Neural crest cell (in vitro differentiated cells): ENCODE measurements around the gene AUTS2. TPM values are rescaled to one million over a fixed set of nuclear protein-coding genes. Genes with fewer than 3 reads are reported as not detected.
A peak's percentile ranks its signal among the peaks of the same experiment; 100 is the strongest.

Experiments used
- DNase-seq: peaks from one replicate; pipeline ENCODE4 v3.0.0; 2021; ENCODE audit warnings: low read depth, mixed read lengths, low spot score
- H3K27ac Mint-ChIP-seq: one replicate; pipeline ENCODE4 v1.8.0; 2021; ENCODE audit warnings: mild to moderate bottlenecking, mixed read lengths; ENCODE audit not compliant: unreplicated experiment
- H3K27me3 Mint-ChIP-seq: 2 replicates; pipeline ENCODE4 v1.8.0; 2021; ENCODE audit warnings: low read depth, mild to moderate bottlenecking, mixed read lengths
- H3K36me3 Mint-ChIP-seq: 2 replicates; pipeline ENCODE4 v1.8.0; 2021; ENCODE audit warnings: low read depth, mild to moderate bottlenecking, mixed read lengths
- H3K4me1 Mint-ChIP-seq: 2 replicates; pipeline ENCODE4 v1.8.0; 2021; ENCODE audit warnings: mixed read lengths
- H3K4me3 Mint-ChIP-seq: one replicate; pipeline ENCODE4 v1.8.0; 2021; ENCODE audit warnings: mild to moderate bottlenecking, mixed read lengths
- H3K9me3 Mint-ChIP-seq: 2 replicates; pipeline ENCODE4 v1.8.0; 2021; ENCODE audit warnings: mixed read lengths
- total RNA-seq: library from RNA; stranded (reverse); gene quantifications from 2 replicates; pipeline ENCODE4 v1.2.1, GENCODE V29; 2021
- TF ChIP-seq, protein P1 (sequence below): fragments of 200-600 bp; sonication (generic); conservative IDR thresholded peaks from 2 replicates; pipeline ENCODE4 v1.5.0; 2021; ENCODE audit warnings: antibody characterized with exemption, mild to moderate bottlenecking

AUTS2 gene
- total RNA-seq, 1 donor from 2014 or later = 152 TPM

DNA sequence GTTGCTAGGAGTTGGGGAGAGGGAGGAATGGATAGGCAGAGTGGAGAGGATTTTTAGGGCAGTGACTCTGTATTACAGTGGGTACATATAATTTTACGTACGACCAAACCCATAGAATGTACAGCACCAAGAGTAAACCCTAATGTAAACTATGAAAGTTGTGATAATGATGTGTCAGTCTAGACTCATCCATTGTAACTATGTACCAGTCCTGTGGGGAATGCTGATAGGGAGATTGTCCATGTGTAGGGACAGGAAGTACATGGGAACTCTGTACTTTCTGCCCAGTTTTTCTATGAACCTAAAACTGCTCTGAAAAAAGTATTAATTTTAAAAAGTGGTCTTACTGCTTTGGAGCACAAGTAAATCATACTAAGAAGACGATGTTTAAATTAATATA lies 441.8 kb downstream of the AUTS2 start:
- Mint-ChIP-seq H3K27me3 (no peaks in the 10 kb centered on the region), H3K27ac (no peak overlapping the region), H3K36me3 (no peaks in the 10 kb centered on the region), H3K9me3 (no peaks in the 10 kb centered on the region), H3K4me1 (peaks cover 14% of the 10 kb centered on the region), H3K4me3 (no peak overlapping the region)
- no peak for DNase-seq
- TF ChIP-seq, protein P1, sequence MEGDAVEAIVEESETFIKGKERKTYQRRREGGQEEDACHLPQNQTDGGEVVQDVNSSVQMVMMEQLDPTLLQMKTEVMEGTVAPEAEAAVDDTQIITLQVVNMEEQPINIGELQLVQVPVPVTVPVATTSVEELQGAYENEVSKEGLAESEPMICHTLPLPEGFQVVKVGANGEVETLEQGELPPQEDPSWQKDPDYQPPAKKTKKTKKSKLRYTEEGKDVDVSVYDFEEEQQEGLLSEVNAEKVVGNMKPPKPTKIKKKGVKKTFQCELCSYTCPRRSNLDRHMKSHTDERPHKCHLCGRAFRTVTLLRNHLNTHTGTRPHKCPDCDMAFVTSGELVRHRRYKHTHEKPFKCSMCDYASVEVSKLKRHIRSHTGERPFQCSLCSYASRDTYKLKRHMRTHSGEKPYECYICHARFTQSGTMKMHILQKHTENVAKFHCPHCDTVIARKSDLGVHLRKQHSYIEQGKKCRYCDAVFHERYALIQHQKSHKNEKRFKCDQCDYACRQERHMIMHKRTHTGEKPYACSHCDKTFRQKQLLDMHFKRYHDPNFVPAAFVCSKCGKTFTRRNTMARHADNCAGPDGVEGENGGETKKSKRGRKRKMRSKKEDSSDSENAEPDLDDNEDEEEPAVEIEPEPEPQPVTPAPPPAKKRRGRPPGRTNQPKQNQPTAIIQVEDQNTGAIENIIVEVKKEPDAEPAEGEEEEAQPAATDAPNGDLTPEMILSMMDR = no peak

DNA sequence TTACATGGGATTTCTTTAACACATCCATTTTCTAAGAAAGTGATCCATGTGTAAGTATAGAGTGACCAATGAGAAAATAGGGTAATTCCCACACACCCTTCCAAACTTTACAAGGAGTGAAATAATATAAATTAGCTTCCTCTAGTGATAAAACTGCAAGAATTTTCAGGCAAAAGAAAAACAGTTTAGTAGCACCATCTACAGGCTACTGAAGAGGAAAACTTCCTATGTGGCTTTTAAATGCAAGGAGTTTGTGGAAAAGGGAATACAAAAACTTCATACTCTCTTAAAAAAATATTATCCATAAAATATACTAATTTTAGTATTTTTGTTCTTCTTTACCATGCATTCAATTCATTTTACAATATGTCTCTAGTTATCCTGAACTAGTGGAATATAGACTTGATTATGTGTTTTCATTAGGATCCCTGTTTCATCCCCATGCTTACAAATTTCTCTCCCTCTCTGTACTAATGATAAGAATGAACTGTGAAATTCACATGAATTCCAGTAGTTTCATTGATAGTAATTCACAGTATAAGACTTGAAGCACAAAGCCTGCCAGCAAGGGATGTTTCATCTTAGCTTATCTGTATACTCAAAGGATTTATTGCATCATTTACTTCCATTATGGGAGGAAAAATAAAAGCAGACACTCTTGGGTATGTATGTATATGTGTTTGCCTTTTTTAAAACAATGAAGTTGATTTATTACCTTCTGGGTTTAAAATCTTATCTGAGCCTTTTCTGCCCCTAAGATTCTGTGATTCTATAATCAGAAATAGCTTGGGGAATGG lies 442.9 kb downstream of the AUTS2 start:
- H3K27ac Mint-ChIP-seq = no peak overlapping the region
- no peaks in the 10 kb centered on the region for H3K36me3 Mint-ChIP-seq
- TF ChIP-seq, protein P1 = peak; percentile 69
- H3K27me3 Mint-ChIP-seq = no peaks in the 10 kb centered on the region
- peaks cover 10% of the 10 kb centered on the region for H3K4me1 Mint-ChIP-seq
- H3K4me3 Mint-ChIP-seq = no peak overlapping the region
- no peak for DNase-seq
- H3K9me3 Mint-ChIP-seq = no peaks in the 10 kb centered on the region

- no peaks in the 10 kb centered on the region for H3K27me3 Mint-ChIP-seq
- H3K27ac Mint-ChIP-seq = no peak overlapping the region
- no peaks in the 10 kb centered on the region for H3K9me3 Mint-ChIP-seq
- no peak for DNase-seq
- TF ChIP-seq, protein P1 = peak; percentile 54
- H3K4me1 Mint-ChIP-seq = peaks cover 10% of the 10 kb centered on the region
- no peaks in the 10 kb centered on the region for H3K36me3 Mint-ChIP-seq
- H3K4me3 Mint-ChIP-seq = no peak overlapping the region
Observed at GRCh38 chr7:70042533-70042932, 444.3 kb downstream of the AUTS2 start.

DNA sequence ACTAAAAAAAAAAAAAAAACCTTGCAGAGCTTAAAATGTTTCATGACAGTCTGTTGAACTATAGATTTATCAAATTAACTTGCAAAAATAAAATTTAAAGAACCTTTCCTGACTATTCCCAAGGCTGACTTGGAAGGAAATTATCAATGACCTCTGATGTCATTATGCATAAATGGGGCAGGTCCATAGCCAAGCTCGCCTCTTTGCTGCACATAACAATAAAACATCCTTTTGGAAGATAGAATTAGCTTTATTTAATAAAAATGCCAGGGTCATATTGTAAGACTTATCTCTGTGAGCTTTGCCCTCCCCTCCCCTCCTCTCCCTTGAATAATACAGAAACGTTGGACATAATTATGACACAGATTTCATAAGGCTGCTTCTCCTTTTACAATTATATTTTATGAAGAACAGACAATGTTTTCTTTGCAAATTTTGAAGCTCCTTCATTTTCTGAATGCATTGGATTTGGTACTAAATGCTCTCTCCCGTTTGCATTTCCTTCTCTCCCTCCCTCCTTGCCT lies 444.8 kb downstream of the AUTS2 start:
- no peak overlapping the region for H3K27ac Mint-ChIP-seq
- no peak overlapping the region for H3K4me3 Mint-ChIP-seq
- no peaks in the 10 kb centered on the region for H3K27me3 Mint-ChIP-seq
- TF ChIP-seq, protein P1 = no peak
- H3K4me1 Mint-ChIP-seq = peaks cover 10% of the 10 kb centered on the region
- DNase-seq = no peak
- H3K9me3 Mint-ChIP-seq = no peaks in the 10 kb centered on the region
- no peaks in the 10 kb centered on the region for H3K36me3 Mint-ChIP-seq

- Mint-ChIP-seq H3K4me1 (peaks cover 10% of the 10 kb centered on the region), H3K27ac (no peak overlapping the region), H3K36me3 (no peaks in the 10 kb centered on the region), H3K27me3 (no peaks in the 10 kb centered on the region), H3K4me3 (no peak overlapping the region), H3K9me3 (no peaks in the 10 kb centered on the region)
- TF ChIP-seq, protein P1 = no peak
- no peak for DNase-seq
Observed at GRCh38 chr7:70044064-70044463, 445.8 kb downstream of the AUTS2 start.
